T-helper 2 cell treated with Interferon-gamma antibody and Interleukin-4, amounts not matched to agents 5 μg/mL and 100 μg/mL, for 36 hours (primary cell): ENCODE results near the gene SORL1-AS1.

Experiments
- DNase-seq: peaks from one replicate; pipeline ENCODE4 v3.0.0; 2021; ENCODE audit warnings: low spot score
- H3K27ac Mint-ChIP-seq: one replicate; pipeline ENCODE4 v1.8.0; 2021; ENCODE audit warnings: mild to moderate bottlenecking, mixed read lengths
- H3K27me3 Mint-ChIP-seq: one replicate; pipeline ENCODE4 v1.8.0; 2021; ENCODE audit warnings: low read depth, mixed read lengths
- H3K36me3 Mint-ChIP-seq: one replicate; pipeline ENCODE4 v1.8.0; 2021; ENCODE audit warnings: low read depth, mixed read lengths
- H3K4me1 Mint-ChIP-seq: one replicate; pipeline ENCODE4 v1.8.0; 2021; ENCODE audit warnings: low read depth, mixed read lengths
- H3K4me3 Mint-ChIP-seq: one replicate; pipeline ENCODE4 v1.8.0; 2022; ENCODE audit warnings: mild to moderate bottlenecking, moderate library complexity, mixed read lengths
- H3K9me3 Mint-ChIP-seq: one replicate; pipeline ENCODE4 v1.8.0; 2021; ENCODE audit warnings: mixed read lengths

The SORL1-AS1 gene

GRCh38 chr11:121452609-121453150, at the start of gene SORL1-AS1:
TSS of gene SORL1-AS1 (minus strand) at chr11:121452967.
- DNase-seq = peak; percentile 47
- Mint-ChIP-seq H3K9me3 (no peaks in the 10 kb centered on the region), H3K4me3 (peak within 1 kb of the TSS; percentile 99), H3K27ac (peak within 1 kb of the TSS; percentile 95), H3K27me3 (no peaks in the 10 kb centered on the region), H3K4me1 (peaks cover 80% of the 10 kb centered on the region), H3K36me3 (peaks cover 51% of the 10 kb centered on the region)

- Mint-ChIP-seq H3K4me3 (no peak overlapping the region), H3K36me3 (peaks cover 82% of the 10 kb centered on the region), H3K27ac (no peak overlapping the region), H3K27me3 (no peaks in the 10 kb centered on the region), H3K9me3 (peaks cover 22% of the 10 kb centered on the region), H3K4me1 (peaks cover 27% of the 10 kb centered on the region)
- no peak for DNase-seq
These were observed 48.0 kb upstream of the SORL1-AS1 start for GRCh38 chr11:121500717-121501116.

- Mint-ChIP-seq H3K9me3 (peaks cover 18% of the 10 kb centered on the region), H3K4me3 (no peak overlapping the region), H3K36me3 (peaks cover 81% of the 10 kb centered on the region), H3K4me1 (peaks cover 30% of the 10 kb centered on the region), H3K27ac (no peak overlapping the region), H3K27me3 (no peaks in the 10 kb centered on the region)
- no peak for DNase-seq
These were observed 47.5 kb upstream of the SORL1-AS1 start for GRCh38 chr11:121500275-121500674.

- no peak for DNase-seq
- Mint-ChIP-seq H3K4me1 (peaks cover 36% of the 10 kb centered on the region), H3K9me3 (peaks cover 9% of the 10 kb centered on the region), H3K36me3 (peaks cover 76% of the 10 kb centered on the region), H3K27ac (no peak overlapping the region), H3K27me3 (no peaks in the 10 kb centered on the region), H3K4me3 (no peak overlapping the region)
These were observed 46.6 kb upstream of the SORL1-AS1 start for GRCh38 chr11:121499405-121499804.

GRCh38 chr11:121497176-121497998, 44.6 kb upstream of the SORL1-AS1 start:
- no peak overlapping the region for H3K4me3 Mint-ChIP-seq
- DNase-seq = no peak
- peaks cover 8% of the 10 kb centered on the region for H3K9me3 Mint-ChIP-seq
- H3K27me3 Mint-ChIP-seq = no peaks in the 10 kb centered on the region
- H3K27ac Mint-ChIP-seq = no peak overlapping the region
- H3K4me1 Mint-ChIP-seq = peaks cover 46% of the 10 kb centered on the region
- peaks cover 71% of the 10 kb centered on the region for H3K36me3 Mint-ChIP-seq

GRCh38 chr11:121494355-121495099, 41.8 kb upstream of the SORL1-AS1 start:
- Mint-ChIP-seq H3K4me1 (peaks cover 38% of the 10 kb centered on the region), H3K9me3 (no peaks in the 10 kb centered on the region), H3K4me3 (peak overlapping the region; percentile 46), H3K27ac (peak overlapping the region; percentile 33), H3K27me3 (no peaks in the 10 kb centered on the region), H3K36me3 (peaks cover 70% of the 10 kb centered on the region)
- peak; percentile 60 for DNase-seq

GRCh38 chr11:121489823-121490222, 37.1 kb upstream of the SORL1-AS1 start:
- peaks cover 69% of the 10 kb centered on the region for H3K36me3 Mint-ChIP-seq
- peaks cover 30% of the 10 kb centered on the region for H3K4me1 Mint-ChIP-seq
- no peak overlapping the region for H3K4me3 Mint-ChIP-seq
- H3K27me3 Mint-ChIP-seq = no peaks in the 10 kb centered on the region
- H3K27ac Mint-ChIP-seq = no peak overlapping the region
- DNase-seq = no peak
- H3K9me3 Mint-ChIP-seq = no peaks in the 10 kb centered on the region

GRCh38 chr11:121488641-121489040, 35.9 kb upstream of the SORL1-AS1 start:
- no peak overlapping the region for H3K4me3 Mint-ChIP-seq
- peaks cover 30% of the 10 kb centered on the region for H3K4me1 Mint-ChIP-seq
- no peak for DNase-seq
- no peaks in the 10 kb centered on the region for H3K27me3 Mint-ChIP-seq
- no peaks in the 10 kb centered on the region for H3K9me3 Mint-ChIP-seq
- H3K36me3 Mint-ChIP-seq = peaks cover 71% of the 10 kb centered on the region
- no peak overlapping the region for H3K27ac Mint-ChIP-seq

GRCh38 chr11:121488170-121488569, 35.4 kb upstream of the SORL1-AS1 start:
- DNase-seq = no peak
- Mint-ChIP-seq H3K4me1 (peaks cover 31% of the 10 kb centered on the region), H3K4me3 (no peak overlapping the region), H3K27me3 (no peaks in the 10 kb centered on the region), H3K36me3 (peaks cover 70% of the 10 kb centered on the region), H3K27ac (no peak overlapping the region), H3K9me3 (no peaks in the 10 kb centered on the region)

GRCh38 chr11:121487191-121487590, 34.4 kb upstream of the SORL1-AS1 start:
- Mint-ChIP-seq H3K36me3 (peaks cover 68% of the 10 kb centered on the region), H3K9me3 (no peaks in the 10 kb centered on the region), H3K27ac (peak overlapping the region; percentile 9), H3K27me3 (no peaks in the 10 kb centered on the region), H3K4me3 (no peak overlapping the region), H3K4me1 (peaks cover 40% of the 10 kb centered on the region)
- no peak for DNase-seq

GRCh38 chr11:121486054-121486453, 33.3 kb upstream of the SORL1-AS1 start:
- no peak for DNase-seq
- Mint-ChIP-seq H3K27ac (no peak overlapping the region), H3K36me3 (peaks cover 64% of the 10 kb centered on the region), H3K4me3 (no peak overlapping the region), H3K9me3 (no peaks in the 10 kb centered on the region), H3K4me1 (peaks cover 43% of the 10 kb centered on the region), H3K27me3 (no peaks in the 10 kb centered on the region)

- Mint-ChIP-seq H3K4me3 (no peak overlapping the region), H3K4me1 (peaks cover 47% of the 10 kb centered on the region), H3K9me3 (no peaks in the 10 kb centered on the region), H3K27me3 (no peaks in the 10 kb centered on the region), H3K27ac (peak overlapping the region; percentile 44), H3K36me3 (peaks cover 61% of the 10 kb centered on the region)
- DNase-seq = no peak
These were observed 32.4 kb upstream of the SORL1-AS1 start for GRCh38 chr11:121485216-121485615.

- Mint-ChIP-seq H3K36me3 (peaks cover 53% of the 10 kb centered on the region), H3K27me3 (no peaks in the 10 kb centered on the region), H3K9me3 (no peaks in the 10 kb centered on the region), H3K4me1 (peaks cover 44% of the 10 kb centered on the region), H3K4me3 (peak overlapping the region; percentile 16), H3K27ac (peak overlapping the region; percentile 60)
- no peak for DNase-seq
These were observed 31.2 kb upstream of the SORL1-AS1 start for GRCh38 chr11:121483805-121484480.
